Measurements from ENCODE around the gene BRD3. TPM values are rescaled to one million over a fixed set of nuclear protein-coding genes. Genes with fewer than 3 reads are reported as not detected.

Gene BRD3
- total RNA-seq, 1 donor: 6.9 TPM

- H3K4me2 ChIP-seq (ENCODE audit: insufficient read depth, low read length): no peak overlapping the region
- H3K9me3 ChIP-seq (ENCODE audit: low read depth, low read length): no peaks in the 10 kb centered on the region
- no peak overlapping the region for H3K4me3 ChIP-seq (ENCODE audit: insufficient read depth, low read length)
- peak; percentile 38 for DNase-seq (ENCODE audit: insufficient read length, low spot score, missing footprints)
- no peaks in the 10 kb centered on the region for H3K4me1 ChIP-seq (ENCODE audit: insufficient read depth, low read length)
- H3K27ac ChIP-seq (ENCODE audit: low read depth, low read length): no peak overlapping the region
- H4K20me1 ChIP-seq (ENCODE audit: insufficient read depth, low read length): peaks cover 2% of the 10 kb centered on the region
- H3K36me3 ChIP-seq (ENCODE audit: insufficient read depth, low read length): peaks cover 46% of the 10 kb centered on the region
- TF ChIP-seq CTCF (IDR thresholded peaks at IDR 0.05; ENCODE audit: extremely low read depth, low read depth, low read length): no peak
- no peaks in the 10 kb centered on the region for H3K79me2 ChIP-seq (ENCODE audit: insufficient read depth, low read length)
- H3K27me3 ChIP-seq (ENCODE audit: insufficient read depth, low read length): no peaks in the 10 kb centered on the region
- no peak overlapping the region for H2AFZ ChIP-seq (ENCODE audit: low read length)
Measured at GRCh38 chr9:134035041-134036039, 32.5 kb downstream of the BRD3 start.

GRCh38 chr9:134034215-134035040 is 33.4 kb downstream of the BRD3 start:
- Histone ChIP-seq H3K4me3 (ENCODE audit: insufficient read depth, low read length) (no peak overlapping the region), H3K4me1 (ENCODE audit: insufficient read depth, low read length) (no peaks in the 10 kb centered on the region), H3K27ac (ENCODE audit: low read depth, low read length) (no peak overlapping the region), H2AFZ (ENCODE audit: low read length) (no peak overlapping the region), H3K27me3 (ENCODE audit: insufficient read depth, low read length) (no peaks in the 10 kb centered on the region), H3K9me3 (ENCODE audit: low read depth, low read length) (no peaks in the 10 kb centered on the region), H3K79me2 (ENCODE audit: insufficient read depth, low read length) (no peaks in the 10 kb centered on the region), H3K36me3 (ENCODE audit: insufficient read depth, low read length) (peaks cover 47% of the 10 kb centered on the region), H4K20me1 (ENCODE audit: insufficient read depth, low read length) (no peaks in the 10 kb centered on the region), H3K4me2 (ENCODE audit: insufficient read depth, low read length) (no peak overlapping the region)
- peak; percentile 62 for DNase-seq (ENCODE audit: insufficient read length, low spot score, missing footprints)
- TF ChIP-seq CTCF (IDR thresholded peaks at IDR 0.05; ENCODE audit: extremely low read depth, low read depth, low read length): no peak

GRCh38 chr9:134033516-134034214 is 34.2 kb downstream of the BRD3 start:
- DNase-seq (ENCODE audit: insufficient read length, low spot score, missing footprints): peak; percentile 43
- H3K27ac ChIP-seq (ENCODE audit: low read depth, low read length): no peak overlapping the region
- H2AFZ ChIP-seq (ENCODE audit: low read length): no peak overlapping the region
- H3K4me3 ChIP-seq (ENCODE audit: insufficient read depth, low read length): no peak overlapping the region
- no peaks in the 10 kb centered on the region for H4K20me1 ChIP-seq (ENCODE audit: insufficient read depth, low read length)
- no peaks in the 10 kb centered on the region for H3K9me3 ChIP-seq (ENCODE audit: low read depth, low read length)
- no peaks in the 10 kb centered on the region for H3K27me3 ChIP-seq (ENCODE audit: insufficient read depth, low read length)
- no peak for TF ChIP-seq CTCF (IDR thresholded peaks at IDR 0.05; ENCODE audit: extremely low read depth, low read depth, low read length)
- peaks cover 52% of the 10 kb centered on the region for H3K36me3 ChIP-seq (ENCODE audit: insufficient read depth, low read length)
- no peaks in the 10 kb centered on the region for H3K4me1 ChIP-seq (ENCODE audit: insufficient read depth, low read length)
- H3K4me2 ChIP-seq (ENCODE audit: insufficient read depth, low read length): no peak overlapping the region
- H3K79me2 ChIP-seq (ENCODE audit: insufficient read depth, low read length): no peaks in the 10 kb centered on the region
